ENCODE results near the gene STARD3.

- TF ChIP-seq CTCF (IDR thresholded peaks at IDR 0.05) (no peak), POLR2A (IDR thresholded peaks at IDR 0.05) (no peak)
Measured at GRCh38 chr17:39591958-39592954, 44.7 kb upstream of the STARD3 start.

Measured in Peyer's patch (tissue), 4 donors.